AG09309 (cell line): Measurements from ENCODE around the gene CNTNAP2.

Experiments used
- DNase-seq: peaks from one replicate; pipeline ENCODE4 v3.0.0-alpha.2; 2010; ENCODE audit warnings: low read depth
- H3K4me3 ChIP-seq: 2 replicates; pipeline ENCODE4 v1.5.1; 2011; ENCODE audit warnings: mild to moderate bottlenecking, low read depth, low read length, moderate library complexity; ENCODE audit not compliant: control insufficient read depth
- TF ChIP-seq, protein P1 (sequence below): IDR thresholded peaks from 2 replicates; pipeline ENCODE4 v1.5.1; 2011; ENCODE audit warnings: mild to moderate bottlenecking, low read depth, low read length, inconsistent platforms; ENCODE audit not compliant: insufficient read depth, control insufficient read depth; ENCODE audit errors: missing control alignments

Gene CNTNAP2

DNA sequence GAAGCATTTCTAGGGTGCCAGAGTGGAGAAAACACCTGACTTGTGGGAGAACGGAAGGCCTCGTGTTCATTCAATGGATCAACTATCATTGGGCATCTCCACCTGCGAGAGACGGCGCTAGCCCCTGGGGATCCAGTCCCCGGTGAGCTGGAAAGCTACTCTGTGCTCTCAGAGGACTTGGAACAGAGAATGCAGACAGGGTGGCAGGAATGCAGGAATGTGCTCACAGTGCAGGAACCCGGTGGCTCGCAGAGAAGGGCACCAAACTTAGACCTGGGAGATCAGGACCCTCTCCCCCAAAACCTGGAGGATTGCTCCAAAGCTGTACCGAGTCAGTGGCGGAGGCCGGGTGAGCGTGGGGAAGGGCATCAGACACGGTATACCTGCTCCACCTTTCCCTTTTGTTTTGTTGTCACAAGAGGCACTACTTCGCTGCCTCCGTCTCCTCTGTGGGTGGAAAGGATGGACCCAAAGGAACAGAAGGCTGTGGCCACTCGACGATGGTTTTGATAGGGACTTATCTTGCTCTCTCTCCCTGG lies 1905.0 kb downstream of the CNTNAP2 start:
- no peak overlapping the region for H3K4me3 ChIP-seq
- TF ChIP-seq, protein P1, sequence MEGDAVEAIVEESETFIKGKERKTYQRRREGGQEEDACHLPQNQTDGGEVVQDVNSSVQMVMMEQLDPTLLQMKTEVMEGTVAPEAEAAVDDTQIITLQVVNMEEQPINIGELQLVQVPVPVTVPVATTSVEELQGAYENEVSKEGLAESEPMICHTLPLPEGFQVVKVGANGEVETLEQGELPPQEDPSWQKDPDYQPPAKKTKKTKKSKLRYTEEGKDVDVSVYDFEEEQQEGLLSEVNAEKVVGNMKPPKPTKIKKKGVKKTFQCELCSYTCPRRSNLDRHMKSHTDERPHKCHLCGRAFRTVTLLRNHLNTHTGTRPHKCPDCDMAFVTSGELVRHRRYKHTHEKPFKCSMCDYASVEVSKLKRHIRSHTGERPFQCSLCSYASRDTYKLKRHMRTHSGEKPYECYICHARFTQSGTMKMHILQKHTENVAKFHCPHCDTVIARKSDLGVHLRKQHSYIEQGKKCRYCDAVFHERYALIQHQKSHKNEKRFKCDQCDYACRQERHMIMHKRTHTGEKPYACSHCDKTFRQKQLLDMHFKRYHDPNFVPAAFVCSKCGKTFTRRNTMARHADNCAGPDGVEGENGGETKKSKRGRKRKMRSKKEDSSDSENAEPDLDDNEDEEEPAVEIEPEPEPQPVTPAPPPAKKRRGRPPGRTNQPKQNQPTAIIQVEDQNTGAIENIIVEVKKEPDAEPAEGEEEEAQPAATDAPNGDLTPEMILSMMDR, result no peak
- no peak for DNase-seq

DNA sequence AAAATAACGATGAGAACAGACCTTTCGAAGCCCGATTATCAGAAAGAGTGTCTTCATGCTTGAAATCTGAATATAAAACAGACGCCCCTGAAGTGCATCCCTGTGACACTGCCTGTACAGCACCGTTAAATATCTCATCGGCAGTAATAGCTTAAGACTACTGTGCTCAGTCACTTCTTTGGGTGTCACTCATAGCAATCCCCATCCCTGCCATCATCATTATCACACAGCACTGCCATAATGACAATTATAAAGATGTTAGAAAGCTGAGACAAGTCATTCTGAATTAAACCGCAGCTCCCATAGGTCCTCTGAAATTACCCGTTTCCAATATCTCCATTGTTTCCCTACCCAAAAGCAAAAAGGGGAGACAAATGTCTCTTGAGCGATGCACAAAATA lies 1906.2 kb downstream of the CNTNAP2 start:
- no peak overlapping the region for H3K4me3 ChIP-seq
- TF ChIP-seq, protein P1, result no peak
- DNase-seq, result no peak

DNA sequence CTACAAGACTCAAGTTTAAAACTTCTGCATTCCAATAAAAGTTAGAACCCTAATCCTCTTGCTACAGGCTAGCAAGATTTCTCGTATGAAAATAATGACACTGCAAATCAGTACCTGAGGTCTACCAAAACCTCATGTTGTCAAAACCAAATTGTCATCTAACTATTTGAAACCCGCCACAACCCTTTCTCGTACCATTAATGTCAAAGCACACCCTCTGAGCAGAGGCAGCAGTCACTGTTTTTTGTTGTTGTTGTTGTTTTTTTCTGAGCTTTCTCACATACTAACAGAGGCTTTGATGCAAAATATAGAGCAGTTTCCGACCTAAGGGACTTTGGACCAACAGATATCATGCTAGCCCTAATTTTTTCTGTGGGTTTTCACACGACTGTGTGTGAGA lies 1910.1 kb downstream of the CNTNAP2 start:
- DNase-seq, result no peak
- TF ChIP-seq, protein P1, result no peak
- no peak overlapping the region for H3K4me3 ChIP-seq

DNA sequence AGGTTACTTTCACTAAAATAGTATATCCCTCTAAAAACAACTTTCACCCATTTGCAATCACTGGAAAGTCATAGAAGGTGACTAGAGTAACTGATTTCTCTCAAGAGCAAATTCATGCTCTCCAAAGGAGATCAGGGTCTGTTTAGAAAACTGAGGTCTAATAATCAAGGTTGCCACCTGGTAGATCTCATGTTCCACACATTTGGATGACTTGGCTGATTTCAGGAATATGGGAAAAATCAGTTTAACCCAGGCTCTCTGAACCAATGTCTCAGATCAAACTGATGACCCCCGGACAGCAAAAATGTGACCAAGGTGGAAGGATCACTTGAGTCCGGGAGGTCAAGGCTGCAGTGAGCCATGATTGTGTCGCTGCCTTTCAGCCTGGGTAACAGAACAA lies 1911.6 kb downstream of the CNTNAP2 start:
- H3K4me3 ChIP-seq, result no peak overlapping the region
- TF ChIP-seq, protein P1, result no peak
- DNase-seq, result no peak

DNA sequence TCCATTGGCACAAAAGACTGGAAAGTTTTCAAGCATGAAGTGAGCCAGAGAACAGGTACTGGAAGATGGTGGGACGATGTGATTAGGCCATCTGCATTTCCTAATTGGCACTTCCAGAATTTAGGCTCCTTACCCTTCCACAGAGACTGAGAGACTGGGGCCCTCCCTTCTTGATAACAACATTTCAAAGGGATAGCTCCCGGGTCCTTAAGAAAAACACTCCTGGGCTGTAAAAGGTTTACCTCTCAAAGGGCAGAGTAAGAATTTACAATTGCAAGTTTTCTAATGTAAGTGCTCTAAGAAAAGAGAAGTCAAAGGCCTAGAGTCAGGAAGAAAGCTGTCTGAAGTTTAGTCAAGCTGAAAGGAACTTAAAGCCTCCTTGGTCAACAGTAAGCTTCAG lies 1914.4 kb downstream of the CNTNAP2 start:
- no peak overlapping the region for H3K4me3 ChIP-seq
- TF ChIP-seq, protein P1, result no peak

DNA sequence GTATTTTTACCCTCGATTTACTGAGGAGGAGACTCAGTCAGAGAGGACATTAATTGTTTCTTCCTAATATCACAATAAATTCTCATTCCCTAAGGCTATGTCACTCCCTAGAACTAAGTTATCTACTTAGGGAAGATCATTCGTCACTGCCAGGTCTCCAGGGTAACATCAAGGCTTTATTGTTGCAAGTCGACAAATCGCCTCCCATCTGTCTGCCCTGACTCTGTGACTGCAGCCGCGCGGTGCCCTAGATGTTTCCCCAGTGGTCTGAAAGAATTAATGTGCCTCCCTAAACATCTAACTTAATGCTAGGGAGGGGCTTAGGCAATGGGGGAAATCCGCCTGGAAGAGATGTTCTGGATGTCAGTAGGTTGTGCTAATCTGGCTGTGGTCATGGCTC lies 1915.2 kb downstream of the CNTNAP2 start:
- H3K4me3 ChIP-seq, result no peak overlapping the region
- TF ChIP-seq, protein P1, result no peak
- DNase-seq, result no peak

More for the DNA sequence above, 1914.4 kb downstream of the CNTNAP2 start:
- DNase-seq, result no peak

DNA sequence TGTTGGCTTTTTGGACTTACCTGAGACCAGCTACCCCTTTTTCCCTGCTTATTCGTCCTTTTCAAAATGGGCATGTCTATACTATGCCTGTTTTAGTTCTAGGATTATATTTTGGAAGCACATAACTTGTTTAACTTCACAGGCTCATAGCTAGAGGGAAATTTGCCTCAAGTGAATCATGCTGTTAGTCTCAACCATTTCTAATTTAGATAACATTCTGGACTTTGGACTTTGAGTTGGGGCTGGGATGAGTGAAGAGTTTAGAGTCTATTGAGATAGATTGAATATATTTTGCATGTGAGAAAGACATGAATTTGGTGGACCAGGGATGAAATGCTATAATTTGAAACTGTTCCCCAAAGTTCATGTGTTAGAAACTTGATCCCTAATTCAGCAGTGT lies 1919.3 kb downstream of the CNTNAP2 start:
- no peak for DNase-seq
- TF ChIP-seq, protein P1, result no peak
- no peak overlapping the region for H3K4me3 ChIP-seq
